ENCODE data around the gene CENPN.

CENPN gene

GRCh38 chr16:80982646-80983045, 24.4 kb upstream of the CENPN start:
- no peaks in the 10 kb centered on the region for H3K9me3 ChIP-seq (ENCODE audit: low read length)
- H3K36me3 ChIP-seq (ENCODE audit: insufficient read depth, low read length): peaks cover 13% of the 10 kb centered on the region
- H3K4me1 ChIP-seq (ENCODE audit: insufficient read depth, low read length): no peaks in the 10 kb centered on the region
- no peak overlapping the region for H2AFZ ChIP-seq (ENCODE audit: low read depth, low read length)
- no peak overlapping the region for H3K4me3 ChIP-seq (ENCODE audit: low read length)
- no peaks in the 10 kb centered on the region for H3K27me3 ChIP-seq (ENCODE audit: insufficient read depth, low read length)

DNA sequence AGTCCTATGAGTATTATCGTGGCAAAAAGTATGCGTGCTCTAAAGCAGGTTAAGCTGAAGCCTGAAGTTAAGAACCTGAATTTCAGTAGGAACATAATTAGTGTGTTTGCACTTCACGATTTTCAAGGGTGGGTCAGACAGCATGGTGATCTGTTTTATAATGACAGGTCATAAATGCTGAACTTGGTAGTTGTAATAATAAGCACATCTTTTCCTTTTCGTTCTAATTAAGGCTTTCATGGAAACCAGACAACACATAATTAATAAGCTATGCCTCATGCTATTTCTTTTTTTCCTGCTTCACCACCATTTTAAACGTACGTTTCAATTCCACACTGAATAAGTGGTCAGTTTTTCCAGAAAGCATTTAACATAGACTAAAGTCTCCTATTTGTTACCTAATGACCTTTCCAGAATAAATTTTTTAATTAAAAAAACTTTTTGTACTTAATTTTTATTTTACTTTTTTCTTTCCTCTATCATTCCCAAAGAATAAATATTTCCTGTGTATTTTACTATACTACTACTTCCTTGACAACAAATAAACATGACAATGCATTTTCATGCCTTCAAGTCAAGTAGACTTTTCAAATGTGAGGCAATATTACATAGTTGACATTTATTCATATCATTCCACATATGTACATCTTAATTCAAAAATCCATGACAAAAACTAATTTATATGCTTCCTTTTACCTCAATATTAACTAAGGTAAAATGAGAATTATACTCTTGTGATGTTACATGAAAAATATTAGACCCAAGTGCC, 22.7 kb upstream of the CENPN start:
- H3K4me3 ChIP-seq (ENCODE audit: low read length): no peak overlapping the region
- no peaks in the 10 kb centered on the region for H3K9me3 ChIP-seq (ENCODE audit: low read length)
- peaks cover 13% of the 10 kb centered on the region for H3K36me3 ChIP-seq (ENCODE audit: insufficient read depth, low read length)
- H3K4me1 ChIP-seq (ENCODE audit: insufficient read depth, low read length): no peaks in the 10 kb centered on the region
- no peaks in the 10 kb centered on the region for H3K27me3 ChIP-seq (ENCODE audit: insufficient read depth, low read length)
- no peak overlapping the region for H2AFZ ChIP-seq (ENCODE audit: low read depth, low read length)

- peaks cover 7% of the 10 kb centered on the region for H3K36me3 ChIP-seq (ENCODE audit: insufficient read depth, low read length)
- H3K27me3 ChIP-seq (ENCODE audit: insufficient read depth, low read length): no peaks in the 10 kb centered on the region
- H3K9me3 ChIP-seq (ENCODE audit: low read length): no peaks in the 10 kb centered on the region
- H2AFZ ChIP-seq (ENCODE audit: low read depth, low read length): no peak overlapping the region
- no peaks in the 10 kb centered on the region for H3K4me1 ChIP-seq (ENCODE audit: insufficient read depth, low read length)
- H3K4me3 ChIP-seq (ENCODE audit: low read length): no peak overlapping the region
These were observed 21.4 kb upstream of the CENPN start for GRCh38 chr16:80985611-80986010.

DNA sequence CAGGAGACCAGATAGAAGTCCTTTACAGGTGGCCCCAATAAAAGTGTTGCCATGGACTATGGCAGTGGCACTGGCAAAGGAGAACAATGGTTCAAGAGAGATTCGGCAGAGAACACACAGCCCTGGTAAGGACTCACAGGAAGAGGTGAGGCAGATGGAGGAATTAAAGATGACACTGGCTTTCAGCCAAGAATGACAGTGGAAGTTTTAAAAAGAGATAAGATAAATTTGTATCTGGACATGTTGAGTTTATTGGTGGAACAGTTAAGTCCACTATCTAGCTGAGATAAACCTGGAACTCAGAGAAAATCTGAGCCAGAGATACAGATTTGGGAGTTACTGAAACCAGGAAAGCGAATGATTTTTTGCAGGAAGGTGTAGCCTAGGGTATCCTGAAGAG, 20.5 kb upstream of the CENPN start:
- H3K36me3 ChIP-seq (ENCODE audit: insufficient read depth, low read length): peaks cover 7% of the 10 kb centered on the region
- H2AFZ ChIP-seq (ENCODE audit: low read depth, low read length): no peak overlapping the region
- H3K4me3 ChIP-seq (ENCODE audit: low read length): no peak overlapping the region
- no peaks in the 10 kb centered on the region for H3K4me1 ChIP-seq (ENCODE audit: insufficient read depth, low read length)
- no peaks in the 10 kb centered on the region for H3K9me3 ChIP-seq (ENCODE audit: low read length)
- no peaks in the 10 kb centered on the region for H3K27me3 ChIP-seq (ENCODE audit: insufficient read depth, low read length)

GRCh38 chr16:80988756-80989155, 18.3 kb upstream of the CENPN start:
- Histone ChIP-seq H2AFZ (ENCODE audit: low read depth, low read length) (no peak overlapping the region), H3K9me3 (ENCODE audit: low read length) (no peaks in the 10 kb centered on the region), H3K4me1 (ENCODE audit: insufficient read depth, low read length) (peaks cover 4% of the 10 kb centered on the region), H3K36me3 (ENCODE audit: insufficient read depth, low read length) (peaks cover 5% of the 10 kb centered on the region), H3K4me3 (ENCODE audit: low read length) (no peak overlapping the region), H3K27me3 (ENCODE audit: insufficient read depth, low read length) (no peaks in the 10 kb centered on the region)

DNA sequence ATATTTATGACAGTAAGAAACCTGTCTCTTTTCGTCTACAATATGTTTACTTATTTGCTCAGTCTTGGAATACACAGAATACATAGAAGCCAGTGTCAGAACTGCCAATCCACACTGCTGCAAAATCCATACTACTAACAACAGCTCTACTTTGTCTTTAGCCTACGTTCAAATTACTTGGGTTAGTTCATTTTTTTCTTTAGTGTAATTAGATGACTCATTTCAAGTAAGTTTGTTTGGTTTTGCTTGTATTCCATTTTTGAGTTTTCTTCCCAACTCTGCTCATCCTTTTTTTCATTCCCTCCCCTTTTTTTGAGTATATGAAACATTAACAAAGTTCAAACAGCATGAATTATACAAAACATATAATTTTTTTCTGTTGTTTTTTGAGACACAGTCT, 17.2 kb upstream of the CENPN start:
- H3K4me3 ChIP-seq (ENCODE audit: low read length): no peak overlapping the region
- no peaks in the 10 kb centered on the region for H3K9me3 ChIP-seq (ENCODE audit: low read length)
- H2AFZ ChIP-seq (ENCODE audit: low read depth, low read length): no peak overlapping the region
- H3K4me1 ChIP-seq (ENCODE audit: insufficient read depth, low read length): peaks cover 4% of the 10 kb centered on the region
- H3K36me3 ChIP-seq (ENCODE audit: insufficient read depth, low read length): peaks cover 5% of the 10 kb centered on the region
- no peaks in the 10 kb centered on the region for H3K27me3 ChIP-seq (ENCODE audit: insufficient read depth, low read length)

- peaks cover 9% of the 10 kb centered on the region for H3K36me3 ChIP-seq (ENCODE audit: insufficient read depth, low read length)
- H3K4me1 ChIP-seq (ENCODE audit: insufficient read depth, low read length): peaks cover 4% of the 10 kb centered on the region
- no peak overlapping the region for H2AFZ ChIP-seq (ENCODE audit: low read depth, low read length)
- no peaks in the 10 kb centered on the region for H3K27me3 ChIP-seq (ENCODE audit: insufficient read depth, low read length)
- no peak overlapping the region for H3K4me3 ChIP-seq (ENCODE audit: low read length)
- H3K9me3 ChIP-seq (ENCODE audit: low read length): no peaks in the 10 kb centered on the region
These were observed 16.4 kb upstream of the CENPN start for GRCh38 chr16:80990577-80990976.

GRCh38 chr16:80990978-80991377, 16.0 kb upstream of the CENPN start:
- H3K4me1 ChIP-seq (ENCODE audit: insufficient read depth, low read length): peaks cover 4% of the 10 kb centered on the region
- H3K27me3 ChIP-seq (ENCODE audit: insufficient read depth, low read length): no peaks in the 10 kb centered on the region
- no peak overlapping the region for H2AFZ ChIP-seq (ENCODE audit: low read depth, low read length)
- H3K36me3 ChIP-seq (ENCODE audit: insufficient read depth, low read length): peaks cover 9% of the 10 kb centered on the region
- no peak overlapping the region for H3K4me3 ChIP-seq (ENCODE audit: low read length)
- H3K9me3 ChIP-seq (ENCODE audit: low read length): no peaks in the 10 kb centered on the region

DNA sequence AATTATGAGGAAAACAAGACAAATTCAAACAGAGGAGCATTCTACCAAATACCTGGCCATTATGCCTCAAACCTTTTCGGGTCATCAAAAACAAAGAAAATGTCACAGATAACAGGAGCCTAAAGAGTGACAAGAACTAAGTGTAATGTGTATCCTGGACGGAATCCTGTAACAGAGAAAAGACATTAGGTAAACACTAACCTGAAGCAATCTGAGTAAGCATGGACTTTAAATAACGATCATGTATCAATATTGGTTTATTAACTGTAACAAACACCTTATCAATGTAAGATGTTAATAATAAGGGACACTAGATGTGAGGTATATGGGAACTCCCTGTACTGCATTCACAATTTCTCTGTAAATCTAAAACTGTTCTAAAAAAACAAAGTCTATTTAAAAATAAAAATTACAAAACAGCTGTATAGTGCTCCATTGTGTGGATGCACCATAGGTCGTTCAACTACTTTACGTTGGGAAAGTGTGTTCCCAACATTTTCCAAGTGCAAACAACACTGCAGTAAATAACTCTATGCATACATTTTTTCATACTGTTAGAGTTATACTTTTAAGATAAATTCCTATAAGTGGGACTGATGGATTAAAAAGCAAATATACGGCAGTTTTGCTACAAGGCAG, 15.1 kb upstream of the CENPN start:
- Histone ChIP-seq H2AFZ (ENCODE audit: low read depth, low read length) (no peak overlapping the region), H3K27me3 (ENCODE audit: insufficient read depth, low read length) (no peaks in the 10 kb centered on the region), H3K9me3 (ENCODE audit: low read length) (no peaks in the 10 kb centered on the region), H3K4me3 (ENCODE audit: low read length) (no peak overlapping the region), H3K36me3 (ENCODE audit: insufficient read depth, low read length) (peaks cover 9% of the 10 kb centered on the region), H3K4me1 (ENCODE audit: insufficient read depth, low read length) (peaks cover 4% of the 10 kb centered on the region)

GRCh38 chr16:80992676-80993293, 14.2 kb upstream of the CENPN start:
- H3K27me3 ChIP-seq (ENCODE audit: insufficient read depth, low read length): no peaks in the 10 kb centered on the region
- peaks cover 9% of the 10 kb centered on the region for H3K36me3 ChIP-seq (ENCODE audit: insufficient read depth, low read length)
- H3K9me3 ChIP-seq (ENCODE audit: low read length): no peaks in the 10 kb centered on the region
- peaks cover 4% of the 10 kb centered on the region for H3K4me1 ChIP-seq (ENCODE audit: insufficient read depth, low read length)
- H2AFZ ChIP-seq (ENCODE audit: low read depth, low read length): no peak overlapping the region
- no peak overlapping the region for H3K4me3 ChIP-seq (ENCODE audit: low read length)

DNA sequence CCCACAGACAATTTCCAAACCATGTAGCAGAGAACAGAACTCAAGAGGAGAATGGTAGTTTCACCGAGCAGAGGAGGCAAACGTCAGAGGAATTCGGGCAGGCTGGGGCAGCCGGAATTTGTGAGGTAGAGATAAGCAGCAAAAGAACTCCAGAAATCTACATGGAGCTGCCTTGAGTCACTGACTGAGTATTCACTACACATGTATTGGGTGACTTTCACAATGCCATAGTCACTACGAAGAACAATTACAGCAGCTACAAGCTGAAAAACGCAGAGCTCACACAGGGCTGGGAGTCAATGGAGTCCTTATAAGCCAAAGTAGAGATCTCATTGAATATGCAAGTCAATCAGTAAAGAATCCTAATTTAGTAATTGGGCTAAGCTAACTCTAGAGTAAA, 13.7 kb upstream of the CENPN start:
- Histone ChIP-seq H3K27me3 (ENCODE audit: insufficient read depth, low read length) (no peaks in the 10 kb centered on the region), H3K36me3 (ENCODE audit: insufficient read depth, low read length) (peaks cover 9% of the 10 kb centered on the region), H2AFZ (ENCODE audit: low read depth, low read length) (no peak overlapping the region), H3K9me3 (ENCODE audit: low read length) (no peaks in the 10 kb centered on the region), H3K4me1 (ENCODE audit: insufficient read depth, low read length) (peaks cover 4% of the 10 kb centered on the region), H3K4me3 (ENCODE audit: low read length) (no peak overlapping the region)

DNA sequence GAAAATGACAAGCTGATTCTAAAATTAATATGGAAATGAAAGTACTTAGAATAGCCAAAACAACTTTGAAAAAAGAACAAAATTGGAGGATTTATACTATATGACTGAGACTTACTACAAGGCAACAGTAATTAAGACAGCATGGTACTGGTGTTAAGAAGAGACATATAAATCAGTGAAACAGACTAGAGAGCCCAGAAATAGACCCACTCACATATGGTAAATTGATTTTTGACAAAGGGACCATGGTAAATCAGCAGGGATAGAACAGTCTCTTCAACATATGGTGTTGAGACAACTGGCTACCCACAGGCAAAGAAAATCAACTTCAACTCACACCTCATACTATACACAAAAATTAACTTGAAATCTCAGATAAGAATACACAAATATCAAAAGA, 13.2 kb upstream of the CENPN start:
- H2AFZ ChIP-seq (ENCODE audit: low read depth, low read length): no peak overlapping the region
- H3K36me3 ChIP-seq (ENCODE audit: insufficient read depth, low read length): peaks cover 9% of the 10 kb centered on the region
- H3K4me3 ChIP-seq (ENCODE audit: low read length): no peak overlapping the region
- peaks cover 4% of the 10 kb centered on the region for H3K4me1 ChIP-seq (ENCODE audit: insufficient read depth, low read length)
- H3K9me3 ChIP-seq (ENCODE audit: low read length): no peaks in the 10 kb centered on the region
- no peaks in the 10 kb centered on the region for H3K27me3 ChIP-seq (ENCODE audit: insufficient read depth, low read length)

- no peaks in the 10 kb centered on the region for H3K27me3 ChIP-seq (ENCODE audit: insufficient read depth, low read length)
- H3K36me3 ChIP-seq (ENCODE audit: insufficient read depth, low read length): peaks cover 9% of the 10 kb centered on the region
- H3K4me1 ChIP-seq (ENCODE audit: insufficient read depth, low read length): peaks cover 4% of the 10 kb centered on the region
- H3K9me3 ChIP-seq (ENCODE audit: low read length): no peaks in the 10 kb centered on the region
- H2AFZ ChIP-seq (ENCODE audit: low read depth, low read length): no peak overlapping the region
- no peak overlapping the region for H3K4me3 ChIP-seq (ENCODE audit: low read length)
These were observed 12.6 kb upstream of the CENPN start for GRCh38 chr16:80994451-80994850.
